GM12878 (cell line): Measurements from ENCODE around the gene SAC3D1. TPM values are rescaled to one million over a fixed set of nuclear protein-coding genes. Genes with fewer than 3 reads are reported as not detected.

Source experiments
- BMI1 ChIP-seq: fragments of 450-650 bp; IDR thresholded peaks from 2 replicates; pipeline ENCODE4 v1.6.1; 2016; ENCODE audit warnings: mild to moderate bottlenecking, moderate library complexity, borderline replicate concordance
- BRCA1 ChIP-seq: IDR thresholded peaks from 2 replicates; pipeline ENCODE4 v1.6.1; 2011; ENCODE audit warnings: low read depth, low read length, improper control_type of control experiment
- CBX5 ChIP-seq: sonication (generic); IDR thresholded peaks from 2 replicates; pipeline ENCODE4 v1.6.1; 2016; ENCODE audit warnings: low read depth, moderate library complexity, mild to moderate bottlenecking, inconsistent platforms
- CHD1 ChIP-seq: IDR thresholded peaks from 2 replicates; pipeline ENCODE4 v1.6.1; 2012; ENCODE audit warnings: low read depth, low read length, improper control_type of control experiment
- CHD2 ChIP-seq: IDR thresholded peaks from 2 replicates; pipeline ENCODE4 v1.6.1; 2011; ENCODE audit warnings: low read depth, low read length, improper control_type of control experiment, borderline replicate concordance
- CREM ChIP-seq: IDR thresholded peaks from 2 replicates; pipeline ENCODE4 v1.6.1; 2014; ENCODE audit warnings: antibody characterized with exemption, low read depth
- FOS ChIP-seq: IDR thresholded peaks from 3 replicates; pipeline ENCODE4 v1.6.1; 2011; ENCODE audit warnings: borderline replicate concordance; ENCODE audit not compliant: insufficient read length; ENCODE audit errors: extremely low read depth
- HDGF ChIP-seq: fragments of 450-650 bp; IDR thresholded peaks from 2 replicates; pipeline ENCODE4 v1.6.1; 2016; ENCODE audit warnings: antibody characterized with exemption
- KLF5 ChIP-seq: fragments of 450-650 bp; IDR thresholded peaks from 2 replicates; pipeline ENCODE4 v1.6.1; 2014; ENCODE audit warnings: mild to moderate bottlenecking; ENCODE audit not compliant: partially characterized antibody
- MAX ChIP-seq: IDR thresholded peaks from 2 replicates; pipeline ENCODE4 v1.6.1; 2012; ENCODE audit warnings: low read depth, low read length, improper control_type of control experiment
- MEF2B ChIP-seq: fragments of 450-650 bp; IDR thresholded peaks from 2 replicates; pipeline ENCODE4 v1.6.1; 2018; ENCODE audit warnings: mild to moderate bottlenecking, moderate library complexity; ENCODE audit not compliant: partially characterized antibody, poor library complexity, severe bottlenecking
- MTA2 ChIP-seq: fragments of 450-650 bp; IDR thresholded peaks from 2 replicates; pipeline ENCODE4 v1.6.1; 2016; ENCODE audit warnings: low read depth, mild to moderate bottlenecking, moderate library complexity
- MYB ChIP-seq: fragments of 150-350 bp; IDR thresholded peaks from 2 replicates; pipeline ENCODE4 v1.6.1; 2014; ENCODE audit warnings: mild to moderate bottlenecking, low read depth, low read length, borderline replicate concordance
- NKRF ChIP-seq: fragments of 450-650 bp; conservative IDR thresholded peaks from 2 replicates; pipeline ENCODE4 v1.6.1; 2017; ENCODE audit warnings: mild to moderate bottlenecking, moderate library complexity
- NR2C1 ChIP-seq: fragments of 450-650 bp; IDR thresholded peaks from 2 replicates; pipeline ENCODE4 v1.6.1; 2017; ENCODE audit warnings: antibody characterized with exemption, mild to moderate bottlenecking, moderate library complexity
- POU2F2 ChIP-seq: IDR thresholded peaks from 3 replicates; pipeline ENCODE4 v1.6.1; 2011; ENCODE audit warnings: low read depth, mild to moderate bottlenecking, low read length, borderline replicate concordance
- RUNX3 ChIP-seq: IDR thresholded peaks from 2 replicates; pipeline ENCODE4 v1.6.1; 2012; ENCODE audit warnings: low read length, inconsistent platforms
- SREBF2 ChIP-seq: IDR thresholded peaks from 2 replicates; pipeline ENCODE4 v1.6.1; 2012; ENCODE audit warnings: mild to moderate bottlenecking, low read length
- ZBED1 ChIP-seq: IDR thresholded peaks from 2 replicates; pipeline ENCODE4 v1.6.1; 2016; ENCODE audit warnings: borderline replicate concordance
- ZBTB11 ChIP-seq: fragments of 450-650 bp; formaldehyde crosslinking; IDR thresholded peaks from 2 replicates; pipeline ENCODE4 v1.5.0; 2022; ENCODE audit warnings: mild to moderate bottlenecking, missing genetic modification characterization
- polyA plus RNA-seq, 11 experiments: library from polyadenylated mRNA; depleted of rRNA in 4 of 11; unstranded in 6 of 11; stranded (reverse) in 5 of 11; fragments of >200 nt; fragmentation: Nextera tagmentation in 4 of 11; fragmentation: Illumina TruSeq in 1 of 11; extraction: Ambion mirVana in 4 of 11; extraction: Trizol in 1 of 11; gene quantifications; 1 replicate in 1 of 11; 2 replicates in 10 of 11; pipeline versions ENCODE4 v1.2.1 to v1.2.3, GENCODE V29; 2011 to 2016; ENCODE audit warnings: inconsistent platforms in 2 of 11, missing spikeins in 2 of 11, low read depth in 1 of 11
- total RNA-seq, 4 experiments: library from RNA; depleted of rRNA in 3 of 4; stranded (reverse); fragments of >200 nt in 3 of 4; fragmentation: Illumina TruSeq in 1 of 4; extraction: Trizol in 1 of 4; gene quantifications; 2 replicates each; pipeline versions ENCODE4 v1.2.1 to v1.2.3, GENCODE V29; 2013 to 2021
- TF ChIP-seq, protein P1 (sequence below): fragments of 450-650 bp; IDR thresholded peaks from 2 replicates; pipeline ENCODE4 v1.6.1; 2017; ENCODE audit warnings: mild to moderate bottlenecking, moderate library complexity

Gene SAC3D1
- total and polyA plus RNA-seq, 10 of the 15 experiments (the other 5 are each of a cell fraction or from before 2014, with no cell fraction given): 0.16 to 44.6 (median 12.1) TPM

DNA sequence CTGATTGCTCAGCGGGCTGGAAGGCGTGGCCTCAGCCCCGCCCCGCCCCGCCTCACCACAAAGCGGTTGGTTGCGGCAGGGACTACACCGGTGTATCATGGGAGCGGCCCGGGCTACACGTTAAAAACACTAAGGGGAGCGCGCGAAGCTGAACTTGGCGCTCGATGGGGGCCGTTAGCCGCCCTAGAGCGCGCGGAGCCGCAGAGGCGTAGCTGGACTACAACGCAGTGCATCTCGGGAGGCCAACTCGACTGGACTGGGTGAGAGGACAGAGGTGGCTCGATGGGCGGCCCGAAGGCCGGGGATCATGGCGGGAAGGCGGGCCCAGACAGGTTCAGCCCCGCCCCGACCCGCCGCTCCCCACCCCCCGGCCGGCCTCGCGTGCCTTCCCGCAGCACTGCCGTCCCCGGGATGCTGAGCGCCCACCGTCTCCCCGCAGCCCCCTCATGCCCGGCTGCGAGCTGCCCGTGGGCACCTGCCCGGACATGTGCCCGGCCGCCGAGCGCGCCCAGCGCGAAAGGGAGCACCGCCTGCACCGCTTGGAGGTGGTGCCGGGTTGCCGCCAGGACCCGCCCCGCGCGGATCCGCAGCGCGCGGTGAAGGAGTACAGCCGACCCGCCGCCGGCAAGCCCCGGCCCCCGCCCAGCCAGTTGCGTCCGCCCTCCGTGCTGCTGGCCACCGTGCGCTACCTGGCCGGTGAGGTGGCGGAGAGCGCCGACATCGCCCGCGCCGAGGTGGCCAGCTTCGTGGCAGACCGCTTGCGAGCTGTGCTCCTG, at the start of gene SAC3D1 (continued):
- TF ChIP-seq, protein P1, sequence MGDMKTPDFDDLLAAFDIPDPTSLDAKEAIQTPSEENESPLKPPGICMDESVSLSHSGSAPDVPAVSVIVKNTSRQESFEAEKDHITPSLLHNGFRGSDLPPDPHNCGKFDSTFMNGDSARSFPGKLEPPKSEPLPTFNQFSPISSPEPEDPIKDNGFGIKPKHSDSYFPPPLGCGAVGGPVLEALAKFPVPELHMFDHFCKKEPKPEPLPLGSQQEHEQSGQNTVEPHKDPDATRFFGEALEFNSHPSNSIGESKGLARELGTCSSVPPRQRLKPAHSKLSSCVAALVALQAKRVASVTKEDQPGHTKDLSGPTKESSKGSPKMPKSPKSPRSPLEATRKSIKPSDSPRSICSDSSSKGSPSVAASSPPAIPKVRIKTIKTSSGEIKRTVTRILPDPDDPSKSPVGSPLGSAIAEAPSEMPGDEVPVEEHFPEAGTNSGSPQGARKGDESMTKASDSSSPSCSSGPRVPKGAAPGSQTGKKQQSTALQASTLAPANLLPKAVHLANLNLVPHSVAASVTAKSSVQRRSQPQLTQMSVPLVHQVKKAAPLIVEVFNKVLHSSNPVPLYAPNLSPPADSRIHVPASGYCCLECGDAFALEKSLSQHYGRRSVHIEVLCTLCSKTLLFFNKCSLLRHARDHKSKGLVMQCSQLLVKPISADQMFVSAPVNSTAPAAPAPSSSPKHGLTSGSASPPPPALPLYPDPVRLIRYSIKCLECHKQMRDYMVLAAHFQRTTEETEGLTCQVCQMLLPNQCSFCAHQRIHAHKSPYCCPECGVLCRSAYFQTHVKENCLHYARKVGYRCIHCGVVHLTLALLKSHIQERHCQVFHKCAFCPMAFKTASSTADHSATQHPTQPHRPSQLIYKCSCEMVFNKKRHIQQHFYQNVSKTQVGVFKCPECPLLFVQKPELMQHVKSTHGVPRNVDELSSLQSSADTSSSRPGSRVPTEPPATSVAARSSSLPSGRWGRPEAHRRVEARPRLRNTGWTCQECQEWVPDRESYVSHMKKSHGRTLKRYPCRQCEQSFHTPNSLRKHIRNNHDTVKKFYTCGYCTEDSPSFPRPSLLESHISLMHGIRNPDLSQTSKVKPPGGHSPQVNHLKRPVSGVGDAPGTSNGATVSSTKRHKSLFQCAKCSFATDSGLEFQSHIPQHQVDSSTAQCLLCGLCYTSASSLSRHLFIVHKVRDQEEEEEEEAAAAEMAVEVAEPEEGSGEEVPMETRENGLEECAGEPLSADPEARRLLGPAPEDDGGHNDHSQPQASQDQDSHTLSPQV: no peak
- no peak for TF ChIP-seq CHD2
- TF ChIP-seq CBX5: no peak
- TF ChIP-seq MTA2: no peak
- TF ChIP-seq MAX: 0 out of 2 replicates have a peak, but pooled peaks have one; percentile 9
- no peak for TF ChIP-seq CHD1
- TF ChIP-seq FOS: no peak
- no peak for TF ChIP-seq BMI1
- TF ChIP-seq ZBED1: no peak
- no peak for TF ChIP-seq SREBF2
- no peak for TF ChIP-seq MEF2B
- peak; percentile 91 for TF ChIP-seq NKRF
- TF ChIP-seq POU2F2: 0 out of 3 replicates have a peak, but pooled peaks have one; percentile 25
- TF ChIP-seq MYB: no peak
- TF ChIP-seq NR2C1: peak; percentile 91
- TF ChIP-seq HDGF: peak; percentile 91
- TF ChIP-seq BRCA1: no peak
- no peak for TF ChIP-seq ZBTB11
- TF ChIP-seq KLF5: no peak
- TF ChIP-seq RUNX3: peak; percentile 85
- TF ChIP-seq CREM: no peak; the same call in 1 of the 2 replicates
